ENCODE data around the gene FOXP2.

The FOXP2 gene

GRCh38 chr7:114417290-114417689 lies 2.7 kb downstream of the FOXP2 start:
- no peak overlapping the region for H3K27ac ChIP-seq (ENCODE audit: low read length)
- no peaks in the 10 kb centered on the region for H3K9me3 ChIP-seq (ENCODE audit: insufficient read depth, low read length)
- no peaks in the 10 kb centered on the region for H4K20me1 ChIP-seq (ENCODE audit: insufficient read depth, low read length)
- H3K4me1 ChIP-seq (ENCODE audit: low read length) = peaks cover 41% of the 10 kb centered on the region
- H3K9ac ChIP-seq (ENCODE audit: low read length) = no peak overlapping the region
- no peaks in the 10 kb centered on the region for H3K36me3 ChIP-seq (replicated peaks; ENCODE audit: low read depth, low read length)
- H3K4me2 ChIP-seq (ENCODE audit: low read length) = peak overlapping the region; percentile 91; the same call in 1 of the 2 replicates
- no peaks in the 10 kb centered on the region for H3K27me3 ChIP-seq (ENCODE audit: low read depth, low read length)
- no peak for TF ChIP-seq EZH2phosphoT487 (IDR thresholded peaks at IDR 0.05; ENCODE audit: low read depth)
- no peak for TF ChIP-seq CTCF (IDR thresholded peaks at IDR 0.05; ENCODE audit: low read depth, low read length)
- no peak overlapping the region for H2AFZ ChIP-seq (ENCODE audit: low read depth, low read length)
- no peaks in the 10 kb centered on the region for H3K79me2 ChIP-seq (ENCODE audit: low read length)
- H3K4me3 ChIP-seq (ENCODE audit: low read length) = no peak overlapping the region

GRCh38 chr7:114418117-114418516 lies 3.5 kb downstream of the FOXP2 start:
- H3K4me1 ChIP-seq (ENCODE audit: low read length) = peaks cover 45% of the 10 kb centered on the region
- H3K9ac ChIP-seq (ENCODE audit: low read length) = no peak overlapping the region
- H3K4me2 ChIP-seq (ENCODE audit: low read length) = peak overlapping the region; percentile 26
- no peaks in the 10 kb centered on the region for H3K9me3 ChIP-seq (ENCODE audit: insufficient read depth, low read length)
- no peaks in the 10 kb centered on the region for H4K20me1 ChIP-seq (ENCODE audit: insufficient read depth, low read length)
- no peak overlapping the region for H2AFZ ChIP-seq (ENCODE audit: low read depth, low read length)
- TF ChIP-seq CTCF (IDR thresholded peaks at IDR 0.05; ENCODE audit: low read depth, low read length) = no peak
- no peak for TF ChIP-seq EZH2phosphoT487 (IDR thresholded peaks at IDR 0.05; ENCODE audit: low read depth)
- peak overlapping the region; percentile 34 for H3K4me3 ChIP-seq (ENCODE audit: low read length)
- H3K27me3 ChIP-seq (ENCODE audit: low read depth, low read length) = no peaks in the 10 kb centered on the region
- no peaks in the 10 kb centered on the region for H3K79me2 ChIP-seq (ENCODE audit: low read length)
- no peak overlapping the region for H3K27ac ChIP-seq (ENCODE audit: low read length)
- H3K36me3 ChIP-seq (replicated peaks; ENCODE audit: low read depth, low read length) = no peaks in the 10 kb centered on the region

GRCh38 chr7:114419441-114420272 lies 5.0 kb downstream of the FOXP2 start:
- H3K79me2 ChIP-seq (ENCODE audit: low read length) = no peaks in the 10 kb centered on the region
- no peaks in the 10 kb centered on the region for H3K36me3 ChIP-seq (replicated peaks; ENCODE audit: low read depth, low read length)

More at GRCh38 chr7:114419441-114420272, 5.0 kb downstream of the FOXP2 start:
- H2AFZ ChIP-seq (ENCODE audit: low read depth, low read length) = no peak overlapping the region
- TF ChIP-seq EZH2phosphoT487 (IDR thresholded peaks at IDR 0.05; ENCODE audit: low read depth) (no peak), CTCF (IDR thresholded peaks at IDR 0.05; ENCODE audit: low read depth, low read length) (no peak)
- no peaks in the 10 kb centered on the region for H3K9me3 ChIP-seq (ENCODE audit: insufficient read depth, low read length)
- H3K4me3 ChIP-seq (ENCODE audit: low read length) = no peak overlapping the region
- H3K9ac ChIP-seq (ENCODE audit: low read length) = no peak overlapping the region
- H4K20me1 ChIP-seq (ENCODE audit: insufficient read depth, low read length) = no peaks in the 10 kb centered on the region
- no peak overlapping the region for H3K4me2 ChIP-seq (ENCODE audit: low read length)
- no peaks in the 10 kb centered on the region for H3K27me3 ChIP-seq (ENCODE audit: low read depth, low read length)
- H3K27ac ChIP-seq (ENCODE audit: low read length) = no peak overlapping the region
- H3K4me1 ChIP-seq (ENCODE audit: low read length) = peaks cover 42% of the 10 kb centered on the region
